K562 (cell line): Measurements from ENCODE around the gene ALPP. TPM values are rescaled to one million over a fixed set of nuclear protein-coding genes. Genes with fewer than 3 reads are reported as not detected.
"Not testable (repeated sequence)": the region's sequence is repeated elsewhere in the genome, so short reads cannot be mapped to it uniquely, and the experiment has no call there.

ENCODE experiments used
- ATAC-seq: fragments of 200-7000 bp; cut with Tn5 transposase; 3 replicates; pipeline ENCODE4 v1.9.1; 2020; ENCODE audit warnings: moderate library complexity
- BruUV-seq: library from RNA; stranded (reverse); fragments of 400-500 nt; replicated peaks from 2 replicates; lab custom pipeline; 2021; lab: Mats Ljungman, UMichigan
- CTCF ChIA-PET: fragments of 300-600 bp; formaldehyde crosslinking; extraction: SDS; loops from one replicate; lab custom pipeline; 2021; ENCODE audit warnings: low intra/inter-chr PET ratio; lab: Yijun Ruan, JAX
- POLR2A ChIA-PET: fragments of 300-600, 350-650 bp; sonication (Branson Sonifier 250); formaldehyde crosslinking; extraction: SDS; loops from one replicate; lab custom pipeline; 2021; ENCODE audit warnings: antibody characterized with exemption, inconsistent platforms; lab: Yijun Ruan, JAX
- DNase-seq, 4 experiments: peaks; one replicate each; pipeline versions ENCODE4 v3.0.0 to v3.0.0-alpha.2; 2011 to 2018; ENCODE audit warnings: low spot score in 3 of 4, mixed read lengths in 3 of 4; ENCODE audit errors: extremely low read depth in 1 of 4
- FAIRE-seq: peaks from 2 replicates; lab custom pipeline; 2011; peaks lifted over from hg19 to GRCh38; lab: Jason Lieb, UNC
- H2AFZ ChIP-seq: 2 replicates; pipeline ENCODE4 v1.6.0; 2011; ENCODE audit warnings: low read depth, low read length, control low read depth, inconsistent platforms
- H3K27ac ChIP-seq: fragments of 200-600 bp; 3 replicates; pipeline ENCODE4 v1.8.0; 2011; ENCODE audit warnings: low read depth, mild to moderate bottlenecking, control low read depth, inconsistent platforms, low read length, moderate library complexity, mixed read lengths; ENCODE audit errors: extremely low read depth
- H3K27me3 ChIP-seq, 2 experiments: fragments of 300-600 bp in 1 of 2; 2 replicates in 1 of 2; 3 replicates in 1 of 2; pipeline versions ENCODE4 v1.6.0 to v1.8.0; 2011; ENCODE audit warnings: inconsistent platforms in 2 of 2, low read length in 2 of 2, mild to moderate bottlenecking in 1 of 2, mixed read lengths in 1 of 2, moderate library complexity in 1 of 2; ENCODE audit not compliant: control insufficient read depth in 2 of 2, insufficient read depth in 2 of 2
- H3K36me3 ChIP-seq: fragments of 300-600 bp; 3 replicates; pipeline ENCODE4 v1.8.0; 2011; ENCODE audit warnings: mild to moderate bottlenecking, low read length, inconsistent platforms; ENCODE audit not compliant: control insufficient read depth, insufficient read depth
- H3K4me1 ChIP-seq, 2 experiments: fragments of 200-600 bp in 1 of 2; replicated peaks in 1 of 2; 2 replicates in 1 of 2; 3 replicates in 1 of 2; pipeline versions ENCODE4 v1.5.1 to v1.8.0; 2011; ENCODE audit warnings: inconsistent platforms in 2 of 2, low read length in 2 of 2, mild to moderate bottlenecking in 1 of 2, mixed read lengths in 1 of 2, moderate library complexity in 1 of 2; ENCODE audit not compliant: control insufficient read depth in 2 of 2, insufficient read depth in 2 of 2
- H3K4me2 ChIP-seq: 2 replicates; pipeline ENCODE4 v1.6.1; 2011; ENCODE audit warnings: low read length, control low read depth, inconsistent platforms, mixed read lengths; ENCODE audit not compliant: insufficient read depth
- H3K4me3 ChIP-seq: fragments of 200-600 bp; sonication (generic), shearing (Covaris generic); 2 replicates; pipeline ENCODE4 v1.5.1; 2016; ENCODE audit warnings: control low read depth, inconsistent platforms
- H3K79me2 ChIP-seq: fragments of 200-600 bp; 3 replicates; pipeline ENCODE4 v1.8.0; 2011; ENCODE audit warnings: low read length, inconsistent platforms; ENCODE audit not compliant: control insufficient read depth, insufficient read depth
- H3K9ac ChIP-seq, 2 experiments: 2 replicates each; pipeline versions ENCODE4 v1.6.0 to v1.6.1; 2011; ENCODE audit warnings: low read depth in 2 of 2, low read length in 2 of 2, control low read depth in 1 of 2, inconsistent platforms in 1 of 2, mild to moderate bottlenecking in 1 of 2, mixed read lengths in 1 of 2; ENCODE audit not compliant: insufficient read depth in 1 of 2
- H3K9me1 ChIP-seq: one replicate; pipeline ENCODE4 v1.6.0; 2011; ENCODE audit warnings: inconsistent platforms, mild to moderate bottlenecking, low read length, moderate library complexity; ENCODE audit not compliant: control insufficient read depth, insufficient read depth
- H3K9me3 ChIP-seq: replicated peaks from 2 replicates; pipeline ENCODE4 v1.5.1; 2011; ENCODE audit warnings: low read depth, low read length, inconsistent platforms; ENCODE audit not compliant: control insufficient read depth, insufficient read depth
- H4K20me1 ChIP-seq: replicated peaks from 2 replicates; pipeline ENCODE4 v1.6.1; 2011; ENCODE audit warnings: low read length, inconsistent platforms, mixed read lengths; ENCODE audit not compliant: control insufficient read depth, insufficient read depth
- CCNT2 ChIP-seq: IDR thresholded peaks from 2 replicates; pipeline ENCODE4 v1.6.1; 2011; ENCODE audit warnings: borderline replicate concordance, low read depth, mild to moderate bottlenecking, moderate library complexity, mixed read lengths, low read length; ENCODE audit not compliant: insufficient read length; ENCODE audit errors: extremely low read depth
- FOXJ2 ChIP-seq: fragments of 200-800 bp; sonication (Bioruptor generic); IDR thresholded peaks from 2 replicates; pipeline ENCODE4 v1.6.1; 2016; ENCODE audit warnings: missing genetic modification characterization, missing compliant biosample characterization
- KLF16 ChIP-seq: IDR thresholded peaks from 2 replicates; pipeline ENCODE4 v1.6.1; 2016; ENCODE audit warnings: antibody characterized with exemption
- POLR2G ChIP-seq: fragments of 200-400 bp; formaldehyde crosslinking; IDR thresholded peaks from 2 replicates; pipeline ENCODE4 v1.6.1; 2017; ENCODE audit warnings: low read depth, mild to moderate bottlenecking, antibody characterized with exemption, low read length, moderate library complexity
- SLC30A9 ChIP-seq: fragments of 250-450 bp; sonication (Bioruptor Pico); IDR thresholded peaks from 2 replicates; pipeline ENCODE4 v1.8.0; 2022; ENCODE audit warnings: mild to moderate bottlenecking, moderate library complexity
- ZBTB1 ChIP-seq: sonication (generic); formaldehyde crosslinking; IDR thresholded peaks from 2 replicates; pipeline ENCODE4 v1.8.1; 2023; ENCODE audit warnings: missing genetic modification reagents, low read depth, mild to moderate bottlenecking, borderline replicate concordance
- WGBS: fragments of 100-300 bp; shearing (Covaris generic); methylation state at CpG from one replicate; pipeline ENCODE4 v1.1.6; 2016; ENCODE audit warnings: low coverage, mixed read lengths; ENCODE audit not compliant: insufficient coverage; ENCODE audit errors: missing lambda C conversion rate; 5-methylcytosine and 5-hydroxymethylcytosine counted together
- in situ Hi-C: fragments of 300-500 bp; cut with MboI; formaldehyde crosslinking; loops from 4 replicates; pipeline ENCODE4 v1.15.0; 2018; ENCODE audit warnings: inconsistent platforms, mixed read lengths
- intact Hi-C: fragments of 100-400 bp; cut with micrococcal nuclease; formaldehyde crosslinking; loops from 2 replicates; pipeline ENCODE4 v1.14.2; 2022
- polyA plus RNA-seq, 8 experiments: library from polyadenylated mRNA; depleted of rRNA in 4 of 8; stranded (reverse) in 5 of 8; unstranded in 3 of 8; fragments of >200 nt; fragmentation: Nextera tagmentation in 2 of 8; fragmentation: Illumina TruSeq in 1 of 8; extraction: Ambion mirVana in 2 of 8; extraction: Trizol in 1 of 8; gene quantifications; 2 replicates each; pipeline versions ENCODE4 v1.2.1 to v1.2.3, GENCODE V29; 2011 to 2014; ENCODE audit warnings: inconsistent platforms in 1 of 8, missing spikeins in 1 of 8
- total RNA-seq, 7 experiments: library from RNA; depleted of rRNA in 6 of 7; stranded (reverse); fragments of >200 nt in 6 of 7; fragmentation: Illumina TruSeq in 2 of 7; extraction: Trizol in 2 of 7; gene quantifications; 2 replicates each; pipeline versions ENCODE4 v1.2.1 to v1.2.3, GENCODE V29; 2011 to 2021; ENCODE audit warnings: low replicate concordance in 1 of 7
- TF ChIP-seq, protein P1 (sequence below): IDR thresholded peaks from 2 replicates; pipeline ENCODE4 v1.6.1; 2014; ENCODE audit warnings: antibody characterized with exemption

Gene ALPP
- total and polyA plus RNA-seq, 9 of the 15 experiments (the other 6 are each of a cell fraction or from before 2014, with no cell fraction given), result 0.03 TPM; not detected in 8

DNA sequence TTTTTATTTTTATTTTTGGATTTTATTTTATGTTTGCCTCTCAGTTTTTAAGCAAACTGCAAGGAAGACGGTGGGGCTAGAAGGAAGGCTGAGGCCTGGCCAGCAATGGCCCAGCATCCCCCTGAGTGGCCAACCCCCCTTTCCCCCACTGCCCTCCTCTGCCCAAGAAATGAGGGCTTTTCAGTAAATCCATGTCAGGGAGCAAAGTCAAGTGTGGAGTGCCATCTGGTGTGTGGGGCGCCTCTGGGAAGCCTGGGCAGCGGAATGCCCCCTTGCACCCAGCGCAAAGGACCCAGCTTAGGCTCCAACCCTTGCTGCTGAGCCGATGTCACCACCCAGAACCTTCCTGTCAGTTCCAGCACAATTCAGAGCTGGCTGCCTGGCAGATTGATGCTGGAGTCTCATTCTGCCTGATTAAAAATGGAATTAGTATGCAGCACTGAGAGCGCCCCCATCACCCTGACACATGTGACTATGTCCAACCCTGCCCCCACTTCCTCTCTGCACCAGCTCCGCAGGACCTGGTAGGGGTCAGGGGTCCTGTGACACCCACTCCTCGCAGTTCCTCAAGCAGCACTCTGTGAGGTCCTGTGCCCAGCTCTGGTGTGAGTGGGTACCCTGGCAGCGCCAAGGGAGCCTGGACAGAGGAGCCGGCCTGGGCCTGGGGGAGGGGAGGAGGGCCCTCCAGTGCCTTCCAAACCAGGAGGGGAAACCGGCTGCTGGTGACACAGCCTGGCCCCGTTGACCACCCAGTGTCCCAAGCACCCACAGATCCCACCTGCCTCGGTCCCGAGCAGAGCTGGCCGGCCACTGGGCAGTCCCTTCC, 9.2 kb upstream of the ALPP start:
- in situ Hi-C loops, result no loop called here
- H4K20me1 ChIP-seq, result no peaks in the 10 kb centered on the region
- DNase-seq (no peak), FAIRE-seq (no peak)
- intact Hi-C loops, result loop anchor here (5.0 kb wide), 1 partner anchor 73 kb away; no protein-coding TSS in a partner anchor
- H3K9me1 ChIP-seq, result no peaks in the 10 kb centered on the region
- CTCF ChIA-PET, result no interaction called here
- no peak overlapping the region for H3K4me2 ChIP-seq
- H3K9me3 ChIP-seq, result no peaks in the 10 kb centered on the region
- H3K4me3 ChIP-seq, result no peak overlapping the region
- no peaks in the 10 kb centered on the region for H3K4me1 ChIP-seq
- TF ChIP-seq FOXJ2 (tag) (no peak), POLR2G (no peak), CCNT2 (no peak), KLF16 (no peak), SLC30A9 (CRISPR knock-in tag) (no peak), ZBTB1 (no peak)
- TF ChIP-seq, protein P1, sequence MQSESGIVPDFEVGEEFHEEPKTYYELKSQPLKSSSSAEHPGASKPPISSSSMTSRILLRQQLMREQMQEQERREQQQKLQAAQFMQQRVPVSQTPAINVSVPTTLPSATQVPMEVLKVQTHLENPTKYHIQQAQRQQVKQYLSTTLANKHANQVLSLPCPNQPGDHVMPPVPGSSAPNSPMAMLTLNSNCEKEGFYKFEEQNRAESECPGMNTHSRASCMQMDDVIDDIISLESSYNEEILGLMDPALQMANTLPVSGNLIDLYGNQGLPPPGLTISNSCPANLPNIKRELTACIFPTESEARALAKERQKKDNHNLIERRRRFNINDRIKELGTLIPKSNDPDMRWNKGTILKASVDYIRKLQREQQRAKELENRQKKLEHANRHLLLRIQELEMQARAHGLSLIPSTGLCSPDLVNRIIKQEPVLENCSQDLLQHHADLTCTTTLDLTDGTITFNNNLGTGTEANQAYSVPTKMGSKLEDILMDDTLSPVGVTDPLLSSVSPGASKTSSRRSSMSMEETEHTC, result no peak
- TF ChIP-seq, all 486 proteins: peak for 0
- Histone ChIP-seq H3K9ac (no peak overlapping the region), H3K36me3 (no peaks in the 10 kb centered on the region), H3K79me2 (no peaks in the 10 kb centered on the region), H2AFZ (no peak overlapping the region), H3K27ac (no peak overlapping the region), H3K27me3 (peaks cover 0 to 17% of the 10 kb centered on the region in 2 experiments; a peak in 1 of 5 replicates)
- POLR2A ChIA-PET, result no interaction called here
- BruUV-seq, result no TSS peak
- no peak for ATAC-seq
- 2% methylated on average over 9 of the region's 15 CpGs for WGBS

GRCh38 chr2:232370007-232370406, 8.5 kb upstream of the ALPP start:
- ATAC-seq, H3K4me1 ChIP-seq, H3K79me2 ChIP-seq, H4K20me1 ChIP-seq, DNase-seq, FAIRE-seq, BruUV-seq, H3K9ac ChIP-seq, H3K4me3 ChIP-seq, CTCF ChIA-PET, H3K9me1 ChIP-seq, intact Hi-C loops, in situ Hi-C loops, H3K36me3 ChIP-seq, POLR2A ChIA-PET, H3K4me2 ChIP-seq, H3K27ac ChIP-seq, H2AFZ ChIP-seq, H3K9me3 ChIP-seq: not testable (repeated sequence)
- peaks cover 0 to 17% of the 10 kb centered on the region in 2 experiments; a peak in 3 of 5 replicates for H3K27me3 ChIP-seq
- no CpG with 5 or more reads among the region's 12 CpGs for WGBS
